Caco-2 (cell line): ENCODE measurements around the gene RAD18. TPM values are rescaled to one million over a fixed set of nuclear protein-coding genes. Genes with fewer than 3 reads are reported as not detected.

ENCODE experiments used
- Bru-seq: library from RNA; stranded (reverse); fragments of 400-500 nt; gene quantifications from one replicate; lab custom pipeline; 2021; lab: Mats Ljungman, UMichigan
- BruChase-seq, 2 experiments: library from RNA; stranded (reverse); fragments of 400-500 nt; gene quantifications; one replicate each; lab custom pipeline; 2021; lab: Mats Ljungman, UMichigan
- BruUV-seq: library from RNA; stranded (reverse); fragments of 400-500 nt; replicated peaks from 2 replicates; lab custom pipeline; 2021; lab: Mats Ljungman, UMichigan
- CTCF ChIA-PET: fragments of 300-600 bp; sonication (Branson Sonifier 250); formaldehyde crosslinking; loops from one replicate; lab custom pipeline; 2022; ENCODE audit warnings: antibody characterized with exemption; lab: Charles Lee
- POLR2A ChIA-PET: fragments of 300-600 bp; sonication (Branson Sonifier 250); formaldehyde crosslinking; loops from one replicate; lab custom pipeline; 2022; ENCODE audit warnings: antibody characterized with exemption; lab: Charles Lee
- DNase-seq, 2 experiments: peaks; one replicate each; pipeline versions ENCODE4 v3.0.0 to v3.0.0-alpha.2; 2020 to 2022
- H3K27me3 ChIP-seq: replicated peaks from 2 replicates; pipeline ENCODE4 v1.6.0; 2011; ENCODE audit warnings: low read length; ENCODE audit not compliant: control insufficient read depth, insufficient read depth
- H3K36me3 ChIP-seq: 2 replicates; pipeline ENCODE4 v1.5.1; 2011; ENCODE audit warnings: low read length; ENCODE audit not compliant: control insufficient read depth, insufficient read depth
- H3K4me1 ChIP-seq: fragments of 250-450 bp; sonication (Bioruptor Pico); 2 replicates; pipeline ENCODE4 v1.5.1; 2020; ENCODE audit warnings: mild to moderate bottlenecking
- H3K4me3 ChIP-seq: 2 replicates; pipeline ENCODE4 v1.5.1; 2011; ENCODE audit warnings: low read depth, mild to moderate bottlenecking, control low read depth, low read length
- H3K9me3 ChIP-seq: fragments of 250-450 bp; sonication (Bioruptor Pico); 2 replicates; pipeline ENCODE4 v1.5.1; 2020; ENCODE audit warnings: mild to moderate bottlenecking, moderate library complexity
- H3K27ac Mint-ChIP-seq: one replicate; pipeline ENCODE4 v1.8.0; 2022; ENCODE audit warnings: mixed read lengths; ENCODE audit not compliant: unreplicated experiment
- H3K27me3 Mint-ChIP-seq: one replicate; pipeline ENCODE4 v1.8.0; 2022; ENCODE audit warnings: mixed read lengths; ENCODE audit not compliant: insufficient read depth, unreplicated experiment
- H3K36me3 Mint-ChIP-seq: one replicate; pipeline ENCODE4 v1.8.0; 2022; ENCODE audit warnings: mild to moderate bottlenecking, mixed read lengths; ENCODE audit not compliant: insufficient read depth, unreplicated experiment
- H3K4me1 Mint-ChIP-seq: one replicate; pipeline ENCODE4 v1.8.0; 2022; ENCODE audit warnings: low read depth, mixed read lengths; ENCODE audit not compliant: unreplicated experiment
- H3K4me3 Mint-ChIP-seq: one replicate; pipeline ENCODE4 v1.8.0; 2022; ENCODE audit warnings: mild to moderate bottlenecking, moderate library complexity, mixed read lengths; ENCODE audit not compliant: unreplicated experiment
- H3K9me3 Mint-ChIP-seq: one replicate; pipeline ENCODE4 v1.8.0; 2022; ENCODE audit warnings: mixed read lengths; ENCODE audit not compliant: unreplicated experiment
- CTCF ChIP-seq, 2 experiments: fragments of 200-600 bp in 1 of 2; IDR thresholded peaks; 1 replicate in 1 of 2; 2 replicates in 1 of 2; pipeline versions ENCODE4 v1.5.1 to v1.8.0; 2011 to 2022; ENCODE audit warnings: antibody characterized with exemption in 1 of 2, control low read depth in 1 of 2, inconsistent platforms in 1 of 2, low read depth in 1 of 2, low read length in 1 of 2, mild to moderate bottlenecking in 1 of 2, moderate library complexity in 1 of 2; ENCODE audit not compliant: insufficient read depth in 1 of 2, severe bottlenecking in 1 of 2, unreplicated experiment in 1 of 2
- intact Hi-C: fragments of 100-400 bp; cut with micrococcal nuclease; formaldehyde crosslinking; loops from one replicate; pipeline ENCODE4 v1.10.0; 2022; ENCODE audit not compliant: unreplicated experiment
- long read RNA-seq: library from polyadenylated mRNA; stranded (forward); transcript quantifications from one replicate; pipeline ENCODE4 v2.0.0, GENCODE V29; 2022
- total RNA-seq: library from RNA; stranded (reverse); gene quantifications from 2 replicates; pipeline ENCODE4 v1.2.3, GENCODE V29; 2022

The RAD18 gene
- 19.3 and 20.8 TPM in 2 replicates for total RNA-seq
- percentile 74 among the genes with signal in this experiment for Bru-seq, nascent RNA
- percentile 83 among the genes with signal in this experiment for BruChase-seq, experiment 1, labeled RNA remaining after a 2-hour chase
- percentile 66 among the genes with signal in this experiment for BruChase-seq, experiment 2, labeled RNA remaining after a 6-hour chase
- long read RNA-seq, full-length matches to known transcripts: 27 of 37 reads
- long read RNA-seq, partial matches to known transcripts: 0 of 37 reads
- long read RNA-seq, other reads (novel, unspliced or antisense): 10 of 37 reads

- Mint-ChIP-seq H3K27me3 (no peaks in the 10 kb centered on the region), H3K9me3 (no peaks in the 10 kb centered on the region), H3K4me3 (peak within 1 kb of the TSS; percentile 97), H3K4me1 (peaks cover 33% of the 10 kb centered on the region), H3K36me3 (peaks cover 19% of the 10 kb centered on the region), H3K27ac (peak within 1 kb of the TSS; percentile 97)
- CTCF ChIA-PET: no interaction called here
- POLR2A ChIA-PET: no interaction called here
- peak; percentile 93 for DNase-seq
- Histone ChIP-seq H3K4me1 (peaks cover 30% of the 10 kb centered on the region), H3K36me3 (no peaks in the 10 kb centered on the region), H3K4me3 (peak within 1 kb of the TSS; percentile 85), H3K9me3 (no peaks in the 10 kb centered on the region), H3K27me3 (no peaks in the 10 kb centered on the region)
- no peak for TF ChIP-seq CTCF (IDR thresholded peaks at IDR 0.05; ENCODE audit: insufficient read depth in 1 of 2, low read depth in 1 of 2, low read length in 1 of 2, severe bottlenecking in 1 of 2, unreplicated experiment in 1 of 2)
- no TSS peak for BruUV-seq
- intact Hi-C loops: no loop called here
These were observed at the start of gene RAD18 for GRCh38 chr3:8963137-8963853. Gene RAD18 (minus strand): TSS chr3:8963472. CDS start chr3:8963385, 87 bp downstream.

GRCh38 chr3:9012521-9012920 lies 49.2 kb upstream of the RAD18 start:
- H3K9me3 Mint-ChIP-seq: no peaks in the 10 kb centered on the region
- no peak overlapping the region for H3K27ac Mint-ChIP-seq
- BruUV-seq: no TSS peak
- POLR2A ChIA-PET: no interaction called here
- DNase-seq: no peak
- H3K27me3 Mint-ChIP-seq: peaks cover 13% of the 10 kb centered on the region
- CTCF ChIA-PET: interaction anchor here (1.4 to 1.9 kb wide), 2 partner anchors 16 to 25 kb away, joined by 5 to 6 read pairs; no protein-coding TSS in a partner anchor
- no peaks in the 10 kb centered on the region for H3K4me1 Mint-ChIP-seq
- intact Hi-C loops: no loop called here
- no peaks in the 10 kb centered on the region for H3K27me3 ChIP-seq
- peaks cover 7% of the 10 kb centered on the region for H3K4me1 ChIP-seq
- H3K36me3 Mint-ChIP-seq: no peaks in the 10 kb centered on the region
- H3K4me3 ChIP-seq: no peak overlapping the region
- no peak overlapping the region for H3K4me3 Mint-ChIP-seq
- no peaks in the 10 kb centered on the region for H3K36me3 ChIP-seq
- no peak for TF ChIP-seq CTCF (IDR thresholded peaks at IDR 0.05; ENCODE audit: insufficient read depth in 1 of 2, low read depth in 1 of 2, low read length in 1 of 2, severe bottlenecking in 1 of 2, unreplicated experiment in 1 of 2)
- H3K9me3 ChIP-seq: no peaks in the 10 kb centered on the region

GRCh38 chr3:9009976-9010545 lies 46.8 kb upstream of the RAD18 start:
- Mint-ChIP-seq H3K4me3 (no peak overlapping the region), H3K9me3 (no peaks in the 10 kb centered on the region), H3K36me3 (no peaks in the 10 kb centered on the region), H3K4me1 (no peaks in the 10 kb centered on the region), H3K27me3 (peaks cover under 1% of the 10 kb centered on the region), H3K27ac (no peak overlapping the region)
- TF ChIP-seq CTCF (IDR thresholded peaks at IDR 0.05; ENCODE audit: insufficient read depth in 1 of 2, low read depth in 1 of 2, low read length in 1 of 2, severe bottlenecking in 1 of 2, unreplicated experiment in 1 of 2): no peak
- intact Hi-C loops: no loop called here
- Histone ChIP-seq H3K27me3 (no peaks in the 10 kb centered on the region), H3K4me1 (peaks cover 14% of the 10 kb centered on the region), H3K9me3 (no peaks in the 10 kb centered on the region), H3K4me3 (no peak overlapping the region), H3K36me3 (no peaks in the 10 kb centered on the region)
- ChIA-PET CTCF (interaction anchor here (0.5 kb wide), 1 partner anchor 56 kb away, joined by 3 read pairs; no protein-coding TSS in a partner anchor), POLR2A (no interaction called here)
- no TSS peak for BruUV-seq
- DNase-seq: no peak
